ENCODE results near the gene LRRC4C.

GRCh38 chr11:40619654-40620053 is 839.8 kb downstream of the LRRC4C start:
- TF ChIP-seq EZH2 (IDR thresholded peaks at IDR 0.05; ENCODE audit: borderline replicate concordance, low read length), result no peak
- no peak for TF ChIP-seq CTCF (IDR thresholded peaks at IDR 0.05; ENCODE audit: low read length)

All from OCI-LY1 (cell line).